ENCODE measurements around the gene OS9.
"Not testable (repeated sequence)": the region's sequence is repeated elsewhere in the genome, so short reads cannot be mapped to it uniquely, and the experiment has no call there.

The OS9 gene

DNA sequence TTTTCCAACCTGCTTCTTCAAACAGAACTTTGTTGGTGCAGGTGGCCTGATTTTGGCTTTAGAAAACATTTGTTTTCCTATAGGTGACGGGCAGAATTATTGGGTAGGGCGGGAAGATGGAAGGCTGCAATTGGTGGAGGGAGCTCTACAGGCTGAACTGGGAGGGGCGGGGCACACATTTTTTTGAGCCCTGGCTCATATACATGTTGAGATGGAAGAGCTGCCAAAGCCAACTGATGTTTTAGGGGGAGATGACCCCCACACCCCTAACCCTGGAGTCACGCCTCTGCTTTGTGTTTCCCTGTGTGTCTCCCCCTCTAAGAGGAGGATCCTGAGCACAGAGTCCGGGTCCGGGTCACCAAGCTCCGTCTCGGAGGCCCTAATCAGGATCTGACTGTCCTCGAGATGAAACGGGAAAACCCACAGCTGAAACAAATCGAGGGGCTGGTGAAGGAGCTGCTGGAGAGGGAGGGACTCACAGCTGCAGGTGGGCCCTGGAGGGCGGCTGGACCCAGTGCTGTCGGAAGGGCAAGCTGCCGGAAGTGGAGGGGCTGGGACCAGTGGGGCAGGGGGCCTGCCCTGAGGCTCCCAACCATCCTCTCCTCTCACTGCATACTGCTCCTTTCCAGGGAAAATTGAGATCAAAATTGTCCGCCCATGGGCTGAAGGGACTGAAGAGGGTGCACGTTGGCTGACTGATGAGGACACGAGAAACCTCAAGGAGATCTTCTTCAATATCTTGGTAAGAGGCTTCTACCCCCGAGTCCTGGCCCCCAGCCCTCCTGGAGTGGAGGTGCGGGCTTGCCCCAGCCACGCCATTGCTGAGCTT is 26.1 kb downstream of the OS9 start:
- no peak overlapping the region for H3K4ac ChIP-seq (ENCODE audit: low read depth, low read length)
- no peak overlapping the region for H3K23ac ChIP-seq (ENCODE audit: low read length)
- H3K4me1 ChIP-seq (ENCODE audit: control insufficient read depth in 1 of 2, insufficient read depth in 2 of 2, low read length in 2 of 2): no peaks in the 10 kb centered on the region
- H3K9me3 ChIP-seq (ENCODE audit: insufficient read depth, low read depth, low read length): peaks cover 4% of the 10 kb centered on the region
- H3K18ac ChIP-seq (ENCODE audit: low read length): no peak overlapping the region
- no peak overlapping the region for H4K12ac ChIP-seq (ENCODE audit: low read depth, low read length)
- no peak overlapping the region for H3K27ac ChIP-seq (ENCODE audit: low read depth, low read length)
- H2BK5ac ChIP-seq (ENCODE audit: low read depth, low read length, poor library complexity): no peak overlapping the region
- no CpG with 5 or more reads among the region's 20 CpGs for WGBS (ENCODE audit: extremely low coverage, insufficient coverage, insufficient read length)
- H3K79me1 ChIP-seq (ENCODE audit: low read length): no peaks in the 10 kb centered on the region
- no peak overlapping the region for H2BK120ac ChIP-seq (ENCODE audit: insufficient read depth, low read length, poor library complexity)
- H2BK12ac ChIP-seq (ENCODE audit: low read length): no peak overlapping the region
- H2AFZ ChIP-seq (ENCODE audit: insufficient read depth, low read length, poor library complexity): no peak overlapping the region
- H4K91ac ChIP-seq (ENCODE audit: low read depth, low read length): no peak overlapping the region
- no peak overlapping the region for H3K9ac ChIP-seq (ENCODE audit: low read length)
- H3K4me3 ChIP-seq (ENCODE audit: low read depth, low read length): no peak overlapping the region
- no peak overlapping the region for H4K8ac ChIP-seq (ENCODE audit: low read depth, low read length)
- peaks cover 43 to 58% of the 10 kb centered on the region in 2 experiments for H3K36me3 ChIP-seq (ENCODE audit: control insufficient read depth in 1 of 2, insufficient read depth in 2 of 2, low read length in 2 of 2)
- no peak overlapping the region for H3K14ac ChIP-seq (ENCODE audit: low read length)
- H3K4me2 ChIP-seq (ENCODE audit: low read length): no peak overlapping the region
- no peak for DNase-seq
- no peak overlapping the region for H2AK5ac ChIP-seq (ENCODE audit: low read length)
- no peaks in the 10 kb centered on the region for H3K79me2 ChIP-seq (ENCODE audit: control insufficient read depth, insufficient read depth, low read length, poor library complexity)
- peaks cover 2% of the 10 kb centered on the region for H3K27me3 ChIP-seq (ENCODE audit: insufficient read depth, low read length)

DNA sequence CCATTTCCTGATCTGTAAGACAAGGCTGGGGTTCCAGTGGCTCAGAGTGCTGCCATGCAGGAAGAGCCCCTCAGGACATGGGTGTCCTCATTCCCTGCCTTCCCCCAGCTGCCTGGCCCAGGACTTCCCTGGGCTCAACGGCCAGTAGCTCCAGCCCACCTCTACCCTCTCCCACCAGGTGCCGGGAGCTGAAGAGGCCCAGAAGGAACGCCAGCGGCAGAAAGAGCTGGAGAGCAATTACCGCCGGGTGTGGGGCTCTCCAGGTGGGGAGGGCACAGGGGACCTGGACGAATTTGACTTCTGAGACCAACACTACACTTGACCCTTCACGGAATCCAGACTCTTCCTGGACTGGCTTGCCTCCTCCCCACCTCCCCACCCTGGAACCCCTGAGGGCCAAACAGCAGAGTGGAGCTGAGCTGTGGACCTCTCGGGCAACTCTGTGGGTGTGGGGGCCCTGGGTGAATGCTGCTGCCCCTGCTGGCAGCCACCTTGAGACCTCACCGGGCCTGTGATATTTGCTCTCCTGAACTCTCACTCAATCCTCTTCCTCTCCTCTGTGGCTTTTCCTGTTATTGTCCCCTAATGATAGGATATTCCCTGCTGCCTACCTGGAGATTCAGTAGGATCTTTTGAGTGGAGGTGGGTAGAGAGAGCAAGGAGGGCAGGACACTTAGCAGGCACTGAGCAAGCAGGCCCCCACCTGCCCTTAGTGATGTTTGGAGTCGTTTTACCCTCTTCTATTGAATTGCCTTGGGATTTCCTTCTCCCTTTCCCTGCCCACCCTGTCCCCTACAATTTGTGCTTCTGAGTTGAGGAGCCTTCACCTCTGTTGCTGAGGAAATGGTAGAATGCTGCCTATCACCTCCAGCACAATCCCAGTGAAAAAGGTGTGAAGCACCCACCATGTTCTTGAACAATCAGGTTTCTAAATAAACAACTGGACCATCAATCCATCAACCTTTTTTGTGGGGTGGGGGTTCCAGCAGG is 27.0 kb downstream of the OS9 start:
- Histone ChIP-seq H3K27ac (ENCODE audit: low read depth, low read length) (no peak overlapping the region), H2BK12ac (ENCODE audit: low read length) (no peak overlapping the region), H2BK120ac (ENCODE audit: insufficient read depth, low read length, poor library complexity) (no peak overlapping the region), H3K27me3 (ENCODE audit: insufficient read depth, low read length) (peaks cover 2% of the 10 kb centered on the region), H2AFZ (ENCODE audit: insufficient read depth, low read length, poor library complexity) (no peak overlapping the region), H3K23ac (ENCODE audit: low read length) (no peak overlapping the region), H3K4me1 (ENCODE audit: control insufficient read depth in 1 of 2, insufficient read depth in 2 of 2, low read length in 2 of 2) (peaks cover 1% of the 10 kb centered on the region in 2 experiments), H3K18ac (ENCODE audit: low read length) (no peak overlapping the region), H2AK5ac (ENCODE audit: low read length) (no peak overlapping the region), H3K79me1 (ENCODE audit: low read length) (no peaks in the 10 kb centered on the region), H3K9me3 (ENCODE audit: insufficient read depth, low read depth, low read length) (peaks cover 4% of the 10 kb centered on the region), H4K91ac (ENCODE audit: low read depth, low read length) (no peak overlapping the region), H3K4me2 (ENCODE audit: low read length) (no peak overlapping the region), H3K4ac (ENCODE audit: low read depth, low read length) (no peak overlapping the region), H4K8ac (ENCODE audit: low read depth, low read length) (no peak overlapping the region), H3K14ac (ENCODE audit: low read length) (no peak overlapping the region), H4K12ac (ENCODE audit: low read depth, low read length) (no peak overlapping the region), H3K36me3 (ENCODE audit: control insufficient read depth in 1 of 2, insufficient read depth in 2 of 2, low read length in 2 of 2) (peaks cover 39 to 51% of the 10 kb centered on the region in 2 experiments), H3K79me2 (ENCODE audit: control insufficient read depth, insufficient read depth, low read length, poor library complexity) (no peaks in the 10 kb centered on the region), H2BK5ac (ENCODE audit: low read depth, low read length, poor library complexity) (no peak overlapping the region), H3K4me3 (ENCODE audit: low read depth, low read length) (no peak overlapping the region), H3K9ac (ENCODE audit: low read length) (no peak overlapping the region)
- no CpG with 5 or more reads among the region's 11 CpGs for WGBS (ENCODE audit: extremely low coverage, insufficient coverage, insufficient read length)
- no peak for DNase-seq

DNA sequence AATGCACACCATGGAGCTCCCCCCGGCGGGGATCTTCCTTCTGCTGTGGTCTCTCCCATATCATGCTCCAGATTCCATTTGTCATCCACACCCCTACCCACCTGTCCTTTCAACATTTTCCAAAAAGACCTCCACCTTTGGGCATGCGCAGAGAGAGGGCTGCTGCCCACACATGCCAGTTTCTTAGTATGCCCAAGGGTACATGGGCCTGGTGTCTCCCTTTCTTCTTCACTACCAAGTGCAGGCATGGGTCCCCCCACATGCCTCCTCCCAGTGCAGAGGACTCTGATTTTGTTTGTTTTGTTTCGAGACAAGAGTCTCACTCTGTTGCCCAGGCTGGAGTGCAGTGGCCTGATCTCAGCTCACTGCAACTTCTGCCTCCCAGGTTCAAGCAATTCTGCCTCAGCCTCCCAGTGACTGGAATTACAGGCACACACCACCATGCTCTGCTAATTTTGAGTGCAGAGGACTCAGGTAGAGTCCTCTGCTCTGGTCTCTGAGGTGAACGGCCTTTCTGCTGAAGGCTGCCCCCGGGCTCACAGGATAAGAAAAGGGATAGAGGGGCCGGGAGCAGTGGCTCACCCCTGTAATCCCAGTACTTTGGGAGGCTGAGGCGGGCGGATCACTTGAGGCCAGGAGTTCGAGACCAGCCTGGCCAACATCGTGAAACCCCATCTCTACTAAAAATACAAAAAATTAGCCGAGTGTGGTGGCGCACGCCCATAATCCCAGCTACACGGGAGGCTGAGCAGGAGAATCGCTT is 28.1 kb downstream of the OS9 start:
- H3K4me2 ChIP-seq (ENCODE audit: low read length); H3K4me3 ChIP-seq (ENCODE audit: low read depth, low read length); H2AFZ ChIP-seq (ENCODE audit: insufficient read depth, low read length, poor library complexity); DNase-seq; H2BK5ac ChIP-seq (ENCODE audit: low read depth, low read length, poor library complexity); H3K9me3 ChIP-seq (ENCODE audit: insufficient read depth, low read depth, low read length); H4K91ac ChIP-seq (ENCODE audit: low read depth, low read length); H3K27ac ChIP-seq (ENCODE audit: low read depth, low read length); H4K12ac ChIP-seq (ENCODE audit: low read depth, low read length); H2BK12ac ChIP-seq (ENCODE audit: low read length); H3K79me1 ChIP-seq (ENCODE audit: low read length); H3K14ac ChIP-seq (ENCODE audit: low read length); H3K79me2 ChIP-seq (ENCODE audit: control insufficient read depth, insufficient read depth, low read length, poor library complexity); H2BK120ac ChIP-seq (ENCODE audit: insufficient read depth, low read length, poor library complexity); H3K4ac ChIP-seq (ENCODE audit: low read depth, low read length); H2AK5ac ChIP-seq (ENCODE audit: low read length); H3K18ac ChIP-seq (ENCODE audit: low read length); H3K23ac ChIP-seq (ENCODE audit: low read length); H3K9ac ChIP-seq (ENCODE audit: low read length); H4K8ac ChIP-seq (ENCODE audit: low read depth, low read length): not testable (repeated sequence)
- Histone ChIP-seq H3K4me1 (ENCODE audit: control insufficient read depth in 1 of 2, insufficient read depth in 2 of 2, low read length in 2 of 2) (peaks cover 7 to 12% of the 10 kb centered on the region in 2 experiments), H3K36me3 (ENCODE audit: control insufficient read depth in 1 of 2, insufficient read depth in 2 of 2, low read length in 2 of 2) (peaks cover 32 to 43% of the 10 kb centered on the region in 2 experiments), H3K27me3 (ENCODE audit: insufficient read depth, low read length) (peaks cover 12% of the 10 kb centered on the region)
- no CpG with 5 or more reads among the region's 16 CpGs for WGBS (ENCODE audit: extremely low coverage, insufficient coverage, insufficient read length)
